ENCODE measurements around the gene WAS.

Gene WAS

DNA sequence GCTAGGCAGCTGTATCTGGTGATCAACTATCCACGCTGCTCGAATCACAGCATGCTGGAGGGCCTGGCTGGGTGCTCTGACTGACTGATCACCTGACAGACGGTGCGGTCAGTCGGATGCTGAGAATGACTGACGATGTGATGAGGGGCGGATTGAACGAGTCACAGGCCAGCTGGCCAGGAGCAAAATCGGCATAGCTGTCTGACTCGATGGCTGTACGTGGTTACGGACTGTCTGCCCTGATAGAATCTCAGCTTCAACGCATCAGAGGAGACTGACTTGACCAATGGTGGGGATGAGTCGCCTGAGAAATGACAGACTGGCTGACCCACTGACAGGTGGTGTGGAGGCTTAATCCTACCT, 11.9 kb downstream of the WAS start:
- Histone ChIP-seq H2BK5ac (ENCODE audit: low read depth, low read length, poor library complexity, severe bottlenecking) (no peak overlapping the region), H3K79me1 (replicated peaks; ENCODE audit: low read length, poor library complexity, severe bottlenecking) (peaks cover 11% of the 10 kb centered on the region), H3K27ac (ENCODE audit: low read length, poor library complexity, severe bottlenecking) (no peak overlapping the region), H3K4me3 (ENCODE audit: insufficient read depth in 1 of 2, low read depth in 1 of 2, low read length in 2 of 2) (peak overlapping the region in 1 of 2 experiments; percentile 85), H3K4ac (ENCODE audit: low read depth in 1 of 2, low read length in 2 of 2) (no peak overlapping the region), H3K18ac (ENCODE audit: low read depth in 1 of 2, low read length in 2 of 2) (no peak overlapping the region), H3K14ac (ENCODE audit: low read length in 2 of 2) (no peak overlapping the region), H3K9ac (ENCODE audit: low read length) (peak overlapping the region; percentile 91), H3K23ac (ENCODE audit: low read length in 2 of 2) (no peak overlapping the region), H3K36me3 (ENCODE audit: control insufficient read depth in 1 of 2, insufficient read depth in 2 of 2, low read depth in 1 of 2, low read length in 2 of 2) (peaks cover 10 to 12% of the 10 kb centered on the region in 2 experiments), H2BK15ac (ENCODE audit: low read depth, poor library complexity, severe bottlenecking) (no peak overlapping the region), H2AFZ (ENCODE audit: low read depth, low read length) (no peak overlapping the region), H2BK12ac (ENCODE audit: low read length in 2 of 2) (no peak overlapping the region), H4K8ac (ENCODE audit: low read length) (peak overlapping the region; percentile 90), H3K27me3 (ENCODE audit: control insufficient read depth in 1 of 2, insufficient read depth in 1 of 2, low read length in 2 of 2) (peaks cover 0 to 23% of the 10 kb centered on the region in 2 experiments), H4K91ac (ENCODE audit: low read length) (no peak overlapping the region), H3K9me3 (ENCODE audit: control insufficient read depth, low read length) (peaks cover 3% of the 10 kb centered on the region), H3K4me2 (ENCODE audit: low read length, poor library complexity, severe bottlenecking) (no peak overlapping the region), H2AK5ac (ENCODE audit: low read length, severe bottlenecking) (no peak overlapping the region), H3K4me1 (ENCODE audit: control insufficient read depth, insufficient read depth, low read depth, low read length) (peaks cover 9% of the 10 kb centered on the region), H2BK120ac (ENCODE audit: low read depth, low read length) (no peak overlapping the region)
- WGBS, result 44% methylated on average over 14 of the region's 14 CpGs
- DNase-seq, result peak; percentile 23

- Histone ChIP-seq H3K23ac (ENCODE audit: low read length in 2 of 2) (no peak overlapping the region), H2AK5ac (ENCODE audit: low read length, severe bottlenecking) (no peak overlapping the region), H2BK12ac (ENCODE audit: low read length in 2 of 2) (no peak overlapping the region), H2AFZ (ENCODE audit: low read depth, low read length) (peak overlapping the region; percentile 91), H3K79me1 (replicated peaks; ENCODE audit: low read length, poor library complexity, severe bottlenecking) (peaks cover 11% of the 10 kb centered on the region), H2BK15ac (ENCODE audit: low read depth, poor library complexity, severe bottlenecking) (no peak overlapping the region), H3K4ac (ENCODE audit: low read depth in 1 of 2, low read length in 2 of 2) (no peak overlapping the region), H3K36me3 (ENCODE audit: control insufficient read depth in 1 of 2, insufficient read depth in 2 of 2, low read depth in 1 of 2, low read length in 2 of 2) (peaks cover 14 to 16% of the 10 kb centered on the region in 2 experiments), H3K27me3 (ENCODE audit: control insufficient read depth in 1 of 2, insufficient read depth in 1 of 2, low read length in 2 of 2) (peaks cover 0 to 19% of the 10 kb centered on the region in 2 experiments), H2BK120ac (ENCODE audit: low read depth, low read length) (no peak overlapping the region), H4K8ac (ENCODE audit: low read length) (peak overlapping the region; percentile 90), H3K4me1 (ENCODE audit: control insufficient read depth, insufficient read depth, low read depth, low read length) (peaks cover 9% of the 10 kb centered on the region), H3K14ac (ENCODE audit: low read length in 2 of 2) (peak overlapping the region in 1 of 2 experiments; percentile 79), H4K91ac (ENCODE audit: low read length) (peak overlapping the region; percentile 50), H3K9me3 (ENCODE audit: control insufficient read depth, low read length) (peaks cover 3% of the 10 kb centered on the region), H3K9ac (ENCODE audit: low read length) (peak overlapping the region; percentile 91), H2BK5ac (ENCODE audit: low read depth, low read length, poor library complexity, severe bottlenecking) (no peak overlapping the region), H3K18ac (ENCODE audit: low read depth in 1 of 2, low read length in 2 of 2) (peak overlapping the region; percentile 52 to 54), H3K4me2 (ENCODE audit: low read length, poor library complexity, severe bottlenecking) (peak overlapping the region; percentile 84), H3K4me3 (ENCODE audit: insufficient read depth in 1 of 2, low read depth in 1 of 2, low read length in 2 of 2) (peak overlapping the region; percentile 57 to 85), H3K27ac (ENCODE audit: low read length, poor library complexity, severe bottlenecking) (peak overlapping the region; percentile 51)
- DNase-seq, result no peak
- WGBS, result 20% methylated on average over 8 of the region's 8 CpGs
Observed at GRCh38 chrX:48695925-48696300, 12.3 kb downstream of the WAS start.

- no peak within 1 kb of the TSS for H2BK15ac ChIP-seq (ENCODE audit: low read depth, poor library complexity, severe bottlenecking)
- peak within 1 kb of the TSS; percentile 90 for H4K8ac ChIP-seq (ENCODE audit: low read length)
- H3K9me3 ChIP-seq (ENCODE audit: control insufficient read depth, low read length), result peaks cover 3% of the 10 kb centered on the region
- no peak within 1 kb of the TSS for H2BK12ac ChIP-seq (ENCODE audit: low read length in 2 of 2)
- peak within 1 kb of the TSS; percentile 50 for H4K91ac ChIP-seq (ENCODE audit: low read length)
- H3K18ac ChIP-seq (ENCODE audit: low read depth in 1 of 2, low read length in 2 of 2), result peak within 1 kb of the TSS; percentile 52 to 54
- H3K4ac ChIP-seq (ENCODE audit: low read depth in 1 of 2, low read length in 2 of 2), result no peak within 1 kb of the TSS
- peak within 1 kb of the TSS; percentile 51 for H3K27ac ChIP-seq (ENCODE audit: low read length, poor library complexity, severe bottlenecking)
- peak within 1 kb of the TSS in 1 of 2 experiments; percentile 79 for H3K14ac ChIP-seq (ENCODE audit: low read length in 2 of 2)
- 0% methylated on average over 21 of the region's 66 CpGs for WGBS
- H3K27me3 ChIP-seq (ENCODE audit: control insufficient read depth in 1 of 2, insufficient read depth in 1 of 2, low read length in 2 of 2), result peaks cover 0 to 18% of the 10 kb centered on the region in 2 experiments
- H2AK5ac ChIP-seq (ENCODE audit: low read length, severe bottlenecking), result no peak within 1 kb of the TSS
- peak within 1 kb of the TSS; percentile 91 for H2AFZ ChIP-seq (ENCODE audit: low read depth, low read length)
- H3K36me3 ChIP-seq (ENCODE audit: control insufficient read depth in 1 of 2, insufficient read depth in 2 of 2, low read depth in 1 of 2, low read length in 2 of 2), result peaks cover 19 to 21% of the 10 kb centered on the region in 2 experiments
- H3K9ac ChIP-seq (ENCODE audit: low read length), result peak within 1 kb of the TSS; percentile 91
- no peak within 1 kb of the TSS for H2BK5ac ChIP-seq (ENCODE audit: low read depth, low read length, poor library complexity, severe bottlenecking)
- peak; percentile 89 for DNase-seq
- H3K4me2 ChIP-seq (ENCODE audit: low read length, poor library complexity, severe bottlenecking), result peak within 1 kb of the TSS; percentile 84
- peak within 1 kb of the TSS; percentile 70 to 85 for H3K4me3 ChIP-seq (ENCODE audit: insufficient read depth in 1 of 2, low read depth in 1 of 2, low read length in 2 of 2)
- peaks cover 13% of the 10 kb centered on the region for H3K79me1 ChIP-seq (replicated peaks; ENCODE audit: low read length, poor library complexity, severe bottlenecking)
- H2BK120ac ChIP-seq (ENCODE audit: low read depth, low read length), result no peak within 1 kb of the TSS
- H3K23ac ChIP-seq (ENCODE audit: low read length in 2 of 2), result no peak within 1 kb of the TSS
- peaks cover 9% of the 10 kb centered on the region for H3K4me1 ChIP-seq (ENCODE audit: control insufficient read depth, insufficient read depth, low read depth, low read length)
Observed at GRCh38 chrX:48696301-48696908, 12.8 kb downstream of the WAS start, which contains the start of gene SUV39H1. Gene SUV39H1 (plus strand): TSS chrX:48696734. CDS start chrX:48696785, 51 bp downstream.

DNA sequence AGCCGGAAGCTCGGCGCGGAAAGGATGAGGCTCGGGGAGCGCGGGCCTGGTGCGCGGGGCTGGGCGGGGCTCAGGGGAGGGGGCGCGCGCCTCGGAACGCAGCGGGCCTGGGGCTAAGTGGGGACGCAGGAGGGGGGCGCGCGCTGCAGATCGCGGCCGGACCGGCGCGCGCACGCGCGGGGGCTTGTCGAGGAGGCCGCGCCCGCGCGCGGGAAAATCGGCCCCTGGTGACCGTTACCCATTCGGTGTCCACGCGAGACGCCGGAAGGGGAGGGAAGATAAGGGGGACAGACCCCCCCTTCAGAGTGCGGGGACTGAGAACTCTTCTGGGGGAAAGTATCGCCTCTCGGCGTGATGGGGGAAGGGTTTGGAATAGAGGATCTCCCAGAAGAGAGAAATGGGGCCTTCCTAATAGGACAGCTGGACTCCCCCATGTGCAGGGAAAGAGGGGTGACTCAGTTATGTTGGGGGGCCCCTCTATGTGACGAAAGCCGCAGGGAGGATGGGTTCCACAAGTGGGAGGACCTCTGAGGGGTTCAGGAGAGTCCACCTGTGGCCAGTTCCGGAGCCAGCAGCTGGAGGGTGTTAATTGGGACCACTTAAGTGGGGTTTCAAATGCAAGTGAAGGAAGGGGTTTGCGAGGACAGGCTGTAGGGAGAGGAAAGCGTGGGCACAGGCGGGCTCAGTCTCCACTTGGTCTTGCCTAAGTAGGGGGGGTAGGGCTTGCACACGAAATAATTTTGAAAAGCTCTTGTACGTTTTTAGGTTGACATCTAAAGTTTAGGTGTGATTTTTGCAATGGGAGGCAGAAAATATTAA, 13.5 kb downstream of the WAS start:
- H3K27ac ChIP-seq (ENCODE audit: low read length, poor library complexity, severe bottlenecking), result no peak overlapping the region
- 1% methylated on average over 29 of the region's 56 CpGs for WGBS

More for the DNA sequence above, 13.5 kb downstream of the WAS start:
- peak; percentile 22 for DNase-seq
- Histone ChIP-seq H4K8ac (ENCODE audit: low read length) (no peak overlapping the region), H3K4me2 (ENCODE audit: low read length, poor library complexity, severe bottlenecking) (peak overlapping the region; percentile 81), H2BK15ac (ENCODE audit: low read depth, poor library complexity, severe bottlenecking) (no peak overlapping the region), H2AFZ (ENCODE audit: low read depth, low read length) (no peak overlapping the region), H3K9ac (ENCODE audit: low read length) (peak overlapping the region; percentile 87), H3K18ac (ENCODE audit: low read depth in 1 of 2, low read length in 2 of 2) (peak overlapping the region in 1 of 2 experiments; percentile 33), H2BK120ac (ENCODE audit: low read depth, low read length) (no peak overlapping the region), H3K79me1 (replicated peaks; ENCODE audit: low read length, poor library complexity, severe bottlenecking) (peaks cover 17% of the 10 kb centered on the region), H3K4me3 (ENCODE audit: insufficient read depth in 1 of 2, low read depth in 1 of 2, low read length in 2 of 2) (peak overlapping the region; percentile 70 to 85), H3K9me3 (ENCODE audit: control insufficient read depth, low read length) (peaks cover 3% of the 10 kb centered on the region), H3K4ac (ENCODE audit: low read depth in 1 of 2, low read length in 2 of 2) (no peak overlapping the region), H2AK5ac (ENCODE audit: low read length, severe bottlenecking) (no peak overlapping the region), H3K4me1 (ENCODE audit: control insufficient read depth, insufficient read depth, low read depth, low read length) (peaks cover 9% of the 10 kb centered on the region), H4K91ac (ENCODE audit: low read length) (no peak overlapping the region), H3K23ac (ENCODE audit: low read length in 2 of 2) (no peak overlapping the region), H3K27me3 (ENCODE audit: control insufficient read depth in 1 of 2, insufficient read depth in 1 of 2, low read length in 2 of 2) (peaks cover 0 to 14% of the 10 kb centered on the region in 2 experiments), H2BK12ac (ENCODE audit: low read length in 2 of 2) (no peak overlapping the region), H2BK5ac (ENCODE audit: low read depth, low read length, poor library complexity, severe bottlenecking) (no peak overlapping the region), H3K36me3 (ENCODE audit: control insufficient read depth in 1 of 2, insufficient read depth in 2 of 2, low read depth in 1 of 2, low read length in 2 of 2) (peaks cover 24 to 28% of the 10 kb centered on the region in 2 experiments), H3K14ac (ENCODE audit: low read length in 2 of 2) (no peak overlapping the region)

Data from mesenchymal stem cell (in vitro differentiated cells and primary cell).